Caco-2 (cell line): ENCODE results near the gene TAF3. TPM values are rescaled to one million over a fixed set of nuclear protein-coding genes. Genes with fewer than 3 reads are reported as not detected.

ENCODE experiments used
- BruUV-seq: library from RNA; stranded (reverse); fragments of 400-500 nt; replicated peaks from 2 replicates; lab custom pipeline; 2021; lab: Mats Ljungman, UMichigan
- CTCF ChIA-PET: fragments of 300-600 bp; sonication (Branson Sonifier 250); formaldehyde crosslinking; loops from one replicate; lab custom pipeline; 2022; ENCODE audit warnings: antibody characterized with exemption; lab: Charles Lee
- POLR2A ChIA-PET: fragments of 300-600 bp; sonication (Branson Sonifier 250); formaldehyde crosslinking; loops from one replicate; lab custom pipeline; 2022; ENCODE audit warnings: antibody characterized with exemption; lab: Charles Lee
- DNase-seq, 2 experiments: peaks; one replicate each; pipeline versions ENCODE4 v3.0.0 to v3.0.0-alpha.2; 2020 to 2022
- H3K27me3 ChIP-seq: replicated peaks from 2 replicates; pipeline ENCODE4 v1.6.0; 2011; ENCODE audit warnings: low read length; ENCODE audit not compliant: control insufficient read depth, insufficient read depth
- H3K36me3 ChIP-seq: 2 replicates; pipeline ENCODE4 v1.5.1; 2011; ENCODE audit warnings: low read length; ENCODE audit not compliant: control insufficient read depth, insufficient read depth
- H3K4me1 ChIP-seq: fragments of 250-450 bp; sonication (Bioruptor Pico); 2 replicates; pipeline ENCODE4 v1.5.1; 2020; ENCODE audit warnings: mild to moderate bottlenecking
- H3K4me3 ChIP-seq: 2 replicates; pipeline ENCODE4 v1.5.1; 2011; ENCODE audit warnings: low read depth, mild to moderate bottlenecking, control low read depth, low read length
- H3K9me3 ChIP-seq: fragments of 250-450 bp; sonication (Bioruptor Pico); 2 replicates; pipeline ENCODE4 v1.5.1; 2020; ENCODE audit warnings: mild to moderate bottlenecking, moderate library complexity
- H3K27ac Mint-ChIP-seq: one replicate; pipeline ENCODE4 v1.8.0; 2022; ENCODE audit warnings: mixed read lengths; ENCODE audit not compliant: unreplicated experiment
- H3K27me3 Mint-ChIP-seq: one replicate; pipeline ENCODE4 v1.8.0; 2022; ENCODE audit warnings: mixed read lengths; ENCODE audit not compliant: insufficient read depth, unreplicated experiment
- H3K36me3 Mint-ChIP-seq: one replicate; pipeline ENCODE4 v1.8.0; 2022; ENCODE audit warnings: mild to moderate bottlenecking, mixed read lengths; ENCODE audit not compliant: insufficient read depth, unreplicated experiment
- H3K4me1 Mint-ChIP-seq: one replicate; pipeline ENCODE4 v1.8.0; 2022; ENCODE audit warnings: low read depth, mixed read lengths; ENCODE audit not compliant: unreplicated experiment
- H3K4me3 Mint-ChIP-seq: one replicate; pipeline ENCODE4 v1.8.0; 2022; ENCODE audit warnings: mild to moderate bottlenecking, moderate library complexity, mixed read lengths; ENCODE audit not compliant: unreplicated experiment
- H3K9me3 Mint-ChIP-seq: one replicate; pipeline ENCODE4 v1.8.0; 2022; ENCODE audit warnings: mixed read lengths; ENCODE audit not compliant: unreplicated experiment
- CTCF ChIP-seq, 2 experiments: fragments of 200-600 bp in 1 of 2; IDR thresholded peaks; 1 replicate in 1 of 2; 2 replicates in 1 of 2; pipeline versions ENCODE4 v1.5.1 to v1.8.0; 2011 to 2022; ENCODE audit warnings: antibody characterized with exemption in 1 of 2, control low read depth in 1 of 2, inconsistent platforms in 1 of 2, low read depth in 1 of 2, low read length in 1 of 2, mild to moderate bottlenecking in 1 of 2, moderate library complexity in 1 of 2; ENCODE audit not compliant: insufficient read depth in 1 of 2, severe bottlenecking in 1 of 2, unreplicated experiment in 1 of 2
- intact Hi-C: fragments of 100-400 bp; cut with micrococcal nuclease; formaldehyde crosslinking; loops from one replicate; pipeline ENCODE4 v1.10.0; 2022; ENCODE audit not compliant: unreplicated experiment
- total RNA-seq: library from RNA; stranded (reverse); gene quantifications from 2 replicates; pipeline ENCODE4 v1.2.3, GENCODE V29; 2022

The TAF3 gene
- total RNA-seq, 1 experiment from 2014 or later: 30.6 TPM

GRCh38 chr10:8014649-8015048 is 196.3 kb downstream of the TAF3 start:
- H3K27me3 ChIP-seq: no peaks in the 10 kb centered on the region
- H3K9me3 ChIP-seq: no peaks in the 10 kb centered on the region
- Mint-ChIP-seq H3K4me1 (peaks cover 44% of the 10 kb centered on the region), H3K27ac (no peak overlapping the region), H3K27me3 (no peaks in the 10 kb centered on the region), H3K36me3 (peaks cover 53% of the 10 kb centered on the region), H3K4me3 (no peak overlapping the region), H3K9me3 (no peaks in the 10 kb centered on the region)
- no peak overlapping the region for H3K4me3 ChIP-seq
- intact Hi-C loops: no loop called here
- ChIA-PET POLR2A (interaction anchor here (0.6 to 1.0 kb wide), 2 partner anchors 12 to 157 kb away, joined by 3 to 5 read pairs; no protein-coding TSS in a partner anchor), CTCF (no interaction called here)
- no peak for TF ChIP-seq CTCF (IDR thresholded peaks at IDR 0.05; ENCODE audit: insufficient read depth in 1 of 2, low read depth in 1 of 2, low read length in 1 of 2, severe bottlenecking in 1 of 2, unreplicated experiment in 1 of 2)
- peaks cover 2% of the 10 kb centered on the region; the same call in 1 of the 2 replicates for H3K36me3 ChIP-seq
- H3K4me1 ChIP-seq: peaks cover 26% of the 10 kb centered on the region
- DNase-seq: no peak
- no TSS peak for BruUV-seq

- H3K27ac Mint-ChIP-seq: no peak overlapping the region
- peaks cover 39% of the 10 kb centered on the region for H3K4me1 Mint-ChIP-seq
- CTCF ChIA-PET: no interaction called here
- H3K4me3 Mint-ChIP-seq: no peak overlapping the region
- no peaks in the 10 kb centered on the region for H3K27me3 Mint-ChIP-seq
- POLR2A ChIA-PET: no interaction called here
- Histone ChIP-seq H3K9me3 (no peaks in the 10 kb centered on the region), H3K4me3 (no peak overlapping the region), H3K36me3 (0 out of 2 replicates have a peak, but pooled peaks cover 2% of the 10 kb centered on the region), H3K4me1 (peaks cover 24% of the 10 kb centered on the region), H3K27me3 (no peaks in the 10 kb centered on the region)
- BruUV-seq: no TSS peak
- intact Hi-C loops: no loop called here
- DNase-seq: no peak
- TF ChIP-seq CTCF (IDR thresholded peaks at IDR 0.05; ENCODE audit: insufficient read depth in 1 of 2, low read depth in 1 of 2, low read length in 1 of 2, severe bottlenecking in 1 of 2, unreplicated experiment in 1 of 2): no peak
- peaks cover 29% of the 10 kb centered on the region for H3K36me3 Mint-ChIP-seq
- H3K9me3 Mint-ChIP-seq: no peaks in the 10 kb centered on the region
Observed at GRCh38 chr10:8017277-8017676, 199.0 kb downstream of the TAF3 start.

- Histone ChIP-seq H3K4me1 (peaks cover 10% of the 10 kb centered on the region; the same call in 1 of the 2 replicates), H3K9me3 (no peaks in the 10 kb centered on the region), H3K27me3 (no peaks in the 10 kb centered on the region), H3K36me3 (no peaks in the 10 kb centered on the region), H3K4me3 (no peak overlapping the region)
- Mint-ChIP-seq H3K27ac (no peak overlapping the region), H3K4me3 (no peak overlapping the region), H3K27me3 (no peaks in the 10 kb centered on the region), H3K4me1 (peaks cover 12% of the 10 kb centered on the region), H3K36me3 (no peaks in the 10 kb centered on the region), H3K9me3 (no peaks in the 10 kb centered on the region)
- CTCF ChIA-PET: no interaction called here
- POLR2A ChIA-PET: no interaction called here
- intact Hi-C loops: no loop called here
- BruUV-seq: no TSS peak
- no peak for TF ChIP-seq CTCF (IDR thresholded peaks at IDR 0.05; ENCODE audit: insufficient read depth in 1 of 2, low read depth in 1 of 2, low read length in 1 of 2, severe bottlenecking in 1 of 2, unreplicated experiment in 1 of 2)
- DNase-seq: no peak
Observed at GRCh38 chr10:8023321-8023720, 205.0 kb downstream of the TAF3 start.
